Lung (tissue), 12 donors: ENCODE measurements around the gene GPD2. TPM values are rescaled to one million over a fixed set of nuclear protein-coding genes. Genes with fewer than 3 reads are reported as not detected.

ENCODE experiments used
- ATAC-seq: fragments of 200-7000 bp; cut with Tn5 transposase; one replicate; pipeline ENCODE4 v1.9.1; 2020; ENCODE audit warnings: moderate number of reproducible peaks; ENCODE audit not compliant: insufficient read depth, low FRiP score
- DNase-seq, 3 donors: peaks; one replicate each; pipeline ENCODE4 v3.0.0-alpha.2; 2013 to 2017
- H3K27ac ChIP-seq, 2 donors: one replicate each; pipeline ENCODE4 v1.5.1; 2013; ENCODE audit warnings: mild to moderate bottlenecking in 2 of 2, moderate library complexity in 2 of 2, control low read depth in 1 of 2, inconsistent platforms in 1 of 2, low read depth in 1 of 2, low read length in 1 of 2
- H3K27me3 ChIP-seq, 3 donors: one replicate each; pipeline ENCODE4 v1.5.1; 2013; ENCODE audit warnings: low read length in 2 of 3; ENCODE audit not compliant: control insufficient read depth in 3 of 3, insufficient read depth in 3 of 3
- H3K36me3 ChIP-seq, 4 donors: one replicate each; pipeline ENCODE4 v1.5.1; 2013; ENCODE audit warnings: low read length in 4 of 4, mild to moderate bottlenecking in 1 of 4, moderate library complexity in 1 of 4; ENCODE audit not compliant: control insufficient read depth in 4 of 4, insufficient read depth in 4 of 4
- H3K4me1 ChIP-seq, 5 donors: one replicate each; pipeline ENCODE4 v1.5.1; 2013; ENCODE audit warnings: low read length in 5 of 5, mild to moderate bottlenecking in 2 of 5, moderate library complexity in 1 of 5; ENCODE audit not compliant: control insufficient read depth in 5 of 5, insufficient read depth in 5 of 5
- H3K4me3 ChIP-seq: one replicate; pipeline ENCODE4 v1.5.1; 2013; ENCODE audit warnings: mild to moderate bottlenecking, control low read depth, moderate library complexity
- H3K9ac ChIP-seq, 2 donors: one replicate each; pipeline ENCODE4 v1.5.1; 2013; ENCODE audit warnings: low read length in 2 of 2, control low read depth in 1 of 2; ENCODE audit not compliant: insufficient read depth in 1 of 2
- H3K9me3 ChIP-seq, 4 donors: one replicate each; pipeline ENCODE4 v1.5.1; 2013; ENCODE audit warnings: low read length in 3 of 4, mild to moderate bottlenecking in 1 of 4, moderate library complexity in 1 of 4; ENCODE audit not compliant: control insufficient read depth in 4 of 4, insufficient read depth in 3 of 4
- WGBS, 2 donors: extraction: QIAGEN DNeasy Blood & Tissue Kit; methylation state at CpG; one replicate each; pipeline ENCODE4 v1.1.7; 2013; 5-methylcytosine and 5-hydroxymethylcytosine counted together
- polyA plus RNA-seq, 2 donors: library from polyadenylated mRNA; stranded (reverse); fragments of 200-250 nt; gene quantifications; one replicate each; pipeline ENCODE4 v1.2.1, GENCODE V29; 2013
- total RNA-seq, 2 donors: library from RNA; depleted of rRNA in 1 of 2; stranded (reverse); fragments of >200 nt in 1 of 2; gene quantifications; one replicate each; pipeline ENCODE4 v1.2.1, GENCODE V29; 2014 to 2021
- TF ChIP-seq, protein P1 (sequence below): IDR thresholded peaks from 2 replicates; pipeline ENCODE4 v1.5.1; 2012; ENCODE audit warnings: mild to moderate bottlenecking; ENCODE audit errors: control extremely low read depth, extremely low read depth
- donor health status: control.
- donor health status: control.
- donor health status: Bipolar disorder and iron deficiency.
- donor health status: healthy.
- donor health status: DM: yes; HTN: yes; CAD: no.

Gene GPD2
- total and polyA plus RNA-seq, 4 donors = 8.1 to 50.4 (median 28.9) TPM

DNA sequence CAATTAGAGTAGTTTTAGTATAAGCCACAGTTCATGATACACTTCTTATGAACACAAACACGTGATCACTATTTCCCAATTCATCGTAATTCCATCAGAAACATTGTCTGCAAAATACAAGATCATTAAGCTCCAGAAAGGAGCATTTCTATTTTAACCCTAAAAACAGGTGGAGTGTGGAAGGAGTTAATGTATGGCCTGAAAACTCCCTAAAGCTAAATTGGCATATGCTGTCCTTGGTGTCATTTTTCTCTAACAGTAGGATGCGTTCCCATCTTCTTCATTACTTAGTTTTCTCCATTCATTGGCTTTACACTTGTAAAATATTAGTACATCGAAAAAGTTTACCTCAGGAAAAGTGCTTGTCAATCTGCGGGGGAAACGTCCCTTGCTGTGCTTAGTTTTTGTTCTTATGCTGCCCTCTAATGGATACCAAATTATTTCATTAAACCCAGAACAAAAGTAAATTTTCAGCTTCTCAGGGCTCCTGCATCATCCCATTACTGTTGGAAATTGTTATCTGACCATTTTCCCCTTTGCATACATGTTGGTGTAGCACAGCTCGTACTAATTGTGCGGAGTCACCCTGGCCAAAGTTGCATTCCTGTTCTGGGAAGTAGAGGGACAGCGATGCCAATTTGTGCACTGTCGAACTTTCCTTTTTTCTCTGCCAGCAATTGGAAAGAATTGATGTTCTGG lies 153.4 kb downstream of the GPD2 start:
- no peak overlapping the region for H3K27ac ChIP-seq
- DNase-seq = peak in 2 of 3 donors; percentile 58 to 70
- TF ChIP-seq, protein P1, sequence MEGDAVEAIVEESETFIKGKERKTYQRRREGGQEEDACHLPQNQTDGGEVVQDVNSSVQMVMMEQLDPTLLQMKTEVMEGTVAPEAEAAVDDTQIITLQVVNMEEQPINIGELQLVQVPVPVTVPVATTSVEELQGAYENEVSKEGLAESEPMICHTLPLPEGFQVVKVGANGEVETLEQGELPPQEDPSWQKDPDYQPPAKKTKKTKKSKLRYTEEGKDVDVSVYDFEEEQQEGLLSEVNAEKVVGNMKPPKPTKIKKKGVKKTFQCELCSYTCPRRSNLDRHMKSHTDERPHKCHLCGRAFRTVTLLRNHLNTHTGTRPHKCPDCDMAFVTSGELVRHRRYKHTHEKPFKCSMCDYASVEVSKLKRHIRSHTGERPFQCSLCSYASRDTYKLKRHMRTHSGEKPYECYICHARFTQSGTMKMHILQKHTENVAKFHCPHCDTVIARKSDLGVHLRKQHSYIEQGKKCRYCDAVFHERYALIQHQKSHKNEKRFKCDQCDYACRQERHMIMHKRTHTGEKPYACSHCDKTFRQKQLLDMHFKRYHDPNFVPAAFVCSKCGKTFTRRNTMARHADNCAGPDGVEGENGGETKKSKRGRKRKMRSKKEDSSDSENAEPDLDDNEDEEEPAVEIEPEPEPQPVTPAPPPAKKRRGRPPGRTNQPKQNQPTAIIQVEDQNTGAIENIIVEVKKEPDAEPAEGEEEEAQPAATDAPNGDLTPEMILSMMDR = peak; percentile 25
- H3K9ac ChIP-seq = no peak overlapping the region
- no peaks in the 10 kb centered on the region for H3K27me3 ChIP-seq
- ATAC-seq = no peak
- H3K4me3 ChIP-seq = no peak overlapping the region
- WGBS, 2 donors = 43 to 53% methylated on average over 10 of the region's 10 CpGs
- no peaks in the 10 kb centered on the region for H3K4me1 ChIP-seq
- no peaks in the 10 kb centered on the region for H3K9me3 ChIP-seq
- H3K36me3 ChIP-seq = no peaks in the 10 kb centered on the region

DNA sequence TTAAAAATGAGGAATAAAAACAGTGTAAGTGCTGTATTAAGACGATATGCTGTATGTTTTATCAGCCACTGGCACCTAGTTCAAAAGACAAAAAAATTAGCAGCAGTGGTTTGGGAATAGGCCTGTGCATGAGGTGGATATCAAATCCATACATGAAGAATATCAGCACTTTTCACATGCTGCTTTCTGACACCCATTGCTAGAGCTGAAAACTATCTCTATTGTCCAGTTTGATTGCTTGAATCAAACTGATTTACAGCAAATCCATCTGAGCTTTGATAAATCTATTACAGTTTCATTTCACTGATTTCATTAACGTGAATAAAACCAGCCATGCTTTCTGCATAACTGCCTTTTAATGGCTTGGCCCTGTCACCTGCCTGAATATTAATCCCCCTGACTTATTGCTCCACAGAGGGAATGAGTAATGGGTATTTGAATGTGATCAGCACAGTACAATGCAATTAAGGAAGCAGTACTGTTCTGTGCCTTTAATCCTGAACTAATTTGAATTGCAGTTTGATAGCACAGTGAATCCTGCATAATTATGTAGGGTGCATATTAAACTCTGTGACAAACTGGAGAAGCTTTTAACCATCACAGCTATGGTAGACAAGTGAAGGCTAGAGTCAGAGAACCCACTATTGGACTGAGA lies 154.0 kb downstream of the GPD2 start:
- Histone ChIP-seq H3K27me3 (no peaks in the 10 kb centered on the region), H3K9ac (no peak overlapping the region), H3K36me3 (no peaks in the 10 kb centered on the region), H3K4me3 (no peak overlapping the region), H3K9me3 (no peaks in the 10 kb centered on the region), H3K4me1 (no peaks in the 10 kb centered on the region), H3K27ac (no peak overlapping the region)
- 58 to 79% methylated on average over 2 of the region's 2 CpGs for WGBS, 2 donors
- DNase-seq = no peak
- TF ChIP-seq, protein P1 = no peak
- ATAC-seq = no peak

DNA sequence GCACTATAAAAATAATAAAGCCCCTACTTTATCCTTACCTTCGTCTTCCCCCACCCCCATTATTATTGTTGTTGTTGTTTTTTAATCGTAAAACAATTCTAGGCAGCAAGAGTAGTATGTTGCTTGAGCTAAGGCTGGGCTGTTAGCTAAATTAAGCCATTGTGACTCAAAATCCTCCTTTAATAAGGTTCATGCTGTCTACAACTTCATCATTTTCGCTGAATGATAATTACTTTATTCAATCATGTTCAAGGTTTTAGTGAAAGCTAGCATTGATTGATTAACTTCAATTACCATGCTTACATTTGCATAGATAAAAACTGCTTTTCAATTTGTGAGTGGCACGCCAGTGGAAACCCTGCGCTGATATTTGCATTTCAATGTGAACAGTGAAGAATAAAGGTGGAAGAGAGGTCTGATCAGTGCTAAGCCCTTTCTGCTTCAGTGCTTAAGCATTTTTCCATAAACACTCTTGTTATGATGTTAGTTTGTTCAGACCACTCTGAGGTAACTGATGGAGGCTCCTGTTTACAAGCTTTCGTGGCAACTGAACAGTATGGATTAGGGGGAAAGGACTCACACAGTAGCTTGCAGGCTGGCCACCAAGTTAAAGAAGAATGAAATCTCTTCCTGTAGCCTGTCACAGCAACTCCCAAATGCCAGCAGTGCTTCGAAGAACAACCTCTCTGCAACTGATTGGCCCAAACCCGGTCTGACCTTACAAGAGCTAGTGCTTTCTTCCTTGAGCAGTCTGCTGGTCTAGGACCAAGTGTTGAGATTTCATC lies 156.8 kb downstream of the GPD2 start:
- 87 to 91% methylated on average over 8 of the region's 8 CpGs for WGBS, 2 donors
- Histone ChIP-seq H3K9me3 (no peaks in the 10 kb centered on the region), H3K4me3 (no peak overlapping the region), H3K36me3 (no peaks in the 10 kb centered on the region), H3K9ac (no peak overlapping the region), H3K4me1 (no peaks in the 10 kb centered on the region), H3K27me3 (no peaks in the 10 kb centered on the region), H3K27ac (no peak overlapping the region)
- ATAC-seq (no peak), DNase-seq (no peak)
- TF ChIP-seq, protein P1 = no peak
